ENCODE results near the gene CATSPER4.

The CATSPER4 gene

DNA sequence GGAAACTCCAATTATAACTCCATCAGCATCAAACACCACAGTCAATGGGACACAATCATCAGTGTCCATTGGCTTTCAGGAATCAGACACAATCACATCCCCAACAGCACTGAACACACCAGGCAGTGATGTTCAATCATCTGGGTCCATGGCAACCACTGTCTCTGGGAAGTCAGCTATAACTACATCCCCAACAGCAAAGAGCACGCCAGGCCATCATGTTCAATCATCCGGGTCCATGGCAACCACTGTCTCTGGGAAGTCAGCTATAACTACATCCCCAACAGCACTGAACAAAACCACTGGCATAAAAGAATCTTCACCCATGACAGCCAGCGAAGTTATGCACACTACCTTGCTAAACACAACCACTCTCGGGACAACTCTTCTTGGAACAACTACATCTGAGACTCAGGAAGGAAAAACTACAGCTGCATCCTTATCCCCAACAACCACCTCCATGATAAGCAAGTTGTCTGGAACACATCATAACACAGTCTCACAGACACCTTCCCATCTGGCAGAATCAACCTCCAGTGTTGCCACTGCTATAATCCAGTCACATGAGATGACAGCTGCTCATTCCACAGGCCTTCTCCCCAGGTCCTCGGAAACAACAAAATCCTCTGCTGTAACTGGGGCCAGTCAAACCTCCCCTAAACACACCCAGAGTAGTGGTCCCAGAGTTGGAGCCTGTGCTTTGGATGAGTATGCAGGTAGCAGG lies 19.9 kb downstream of the CATSPER4 start:
- H3K9ac ChIP-seq, result no peak overlapping the region
- no peaks in the 10 kb centered on the region for H3K36me3 ChIP-seq (ENCODE audit: insufficient read depth)
- no peak overlapping the region for H3K4me3 ChIP-seq (IDR thresholded peaks at IDR 0.05; ENCODE audit: insufficient read depth, low read depth, low read length)
- no peaks in the 10 kb centered on the region for H3K4me1 ChIP-seq (ENCODE audit: low read depth, poor library complexity, severe bottlenecking)
- no peak overlapping the region for H3K4me2 ChIP-seq
- TF ChIP-seq, protein P1, sequence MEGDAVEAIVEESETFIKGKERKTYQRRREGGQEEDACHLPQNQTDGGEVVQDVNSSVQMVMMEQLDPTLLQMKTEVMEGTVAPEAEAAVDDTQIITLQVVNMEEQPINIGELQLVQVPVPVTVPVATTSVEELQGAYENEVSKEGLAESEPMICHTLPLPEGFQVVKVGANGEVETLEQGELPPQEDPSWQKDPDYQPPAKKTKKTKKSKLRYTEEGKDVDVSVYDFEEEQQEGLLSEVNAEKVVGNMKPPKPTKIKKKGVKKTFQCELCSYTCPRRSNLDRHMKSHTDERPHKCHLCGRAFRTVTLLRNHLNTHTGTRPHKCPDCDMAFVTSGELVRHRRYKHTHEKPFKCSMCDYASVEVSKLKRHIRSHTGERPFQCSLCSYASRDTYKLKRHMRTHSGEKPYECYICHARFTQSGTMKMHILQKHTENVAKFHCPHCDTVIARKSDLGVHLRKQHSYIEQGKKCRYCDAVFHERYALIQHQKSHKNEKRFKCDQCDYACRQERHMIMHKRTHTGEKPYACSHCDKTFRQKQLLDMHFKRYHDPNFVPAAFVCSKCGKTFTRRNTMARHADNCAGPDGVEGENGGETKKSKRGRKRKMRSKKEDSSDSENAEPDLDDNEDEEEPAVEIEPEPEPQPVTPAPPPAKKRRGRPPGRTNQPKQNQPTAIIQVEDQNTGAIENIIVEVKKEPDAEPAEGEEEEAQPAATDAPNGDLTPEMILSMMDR (conservative IDR thresholded peaks at IDR 0.05; ENCODE audit: low read depth, low read length), result no peak
- no peaks in the 10 kb centered on the region for H4K20me1 ChIP-seq (ENCODE audit: insufficient read depth)
- H2AFZ ChIP-seq (ENCODE audit: low read depth), result no peak overlapping the region
- H3K27me3 ChIP-seq (ENCODE audit: insufficient read depth, low read depth), result no peaks in the 10 kb centered on the region
- H3K27ac ChIP-seq, result no peak overlapping the region
- H3K79me2 ChIP-seq (ENCODE audit: insufficient read depth, low read depth), result no peaks in the 10 kb centered on the region

DNA sequence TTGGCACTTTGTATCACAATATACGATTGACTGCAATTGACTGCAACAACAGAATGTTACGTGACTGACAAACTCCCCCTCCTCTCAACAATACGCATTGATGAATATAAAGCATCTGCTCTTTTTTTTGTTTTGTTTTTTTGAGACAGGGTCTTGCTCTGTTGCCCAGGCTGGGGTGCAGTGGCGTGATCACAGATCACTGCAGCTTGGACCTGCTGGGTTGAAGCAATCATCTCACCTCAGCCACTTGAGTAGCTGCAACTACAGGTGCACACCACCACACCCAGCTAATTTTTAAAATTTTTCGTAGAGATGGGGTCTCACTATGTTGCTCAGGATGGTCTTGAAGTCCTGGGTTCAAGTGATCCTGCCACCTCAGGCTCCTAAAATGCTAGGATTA lies 22.3 kb downstream of the CATSPER4 start:
- Histone ChIP-seq H3K4me2 (no peak overlapping the region), H3K9ac (no peak overlapping the region), H3K79me2 (ENCODE audit: insufficient read depth, low read depth) (no peaks in the 10 kb centered on the region), H4K20me1 (ENCODE audit: insufficient read depth) (no peaks in the 10 kb centered on the region), H2AFZ (ENCODE audit: low read depth) (no peak overlapping the region), H3K36me3 (ENCODE audit: insufficient read depth) (no peaks in the 10 kb centered on the region), H3K4me3 (IDR thresholded peaks at IDR 0.05; ENCODE audit: insufficient read depth, low read depth, low read length) (no peak overlapping the region), H3K4me1 (ENCODE audit: low read depth, poor library complexity, severe bottlenecking) (no peaks in the 10 kb centered on the region), H3K27ac (no peak overlapping the region), H3K27me3 (ENCODE audit: insufficient read depth, low read depth) (no peaks in the 10 kb centered on the region)
- TF ChIP-seq, protein P1 (conservative IDR thresholded peaks at IDR 0.05; ENCODE audit: low read depth, low read length), result no peak

DNA sequence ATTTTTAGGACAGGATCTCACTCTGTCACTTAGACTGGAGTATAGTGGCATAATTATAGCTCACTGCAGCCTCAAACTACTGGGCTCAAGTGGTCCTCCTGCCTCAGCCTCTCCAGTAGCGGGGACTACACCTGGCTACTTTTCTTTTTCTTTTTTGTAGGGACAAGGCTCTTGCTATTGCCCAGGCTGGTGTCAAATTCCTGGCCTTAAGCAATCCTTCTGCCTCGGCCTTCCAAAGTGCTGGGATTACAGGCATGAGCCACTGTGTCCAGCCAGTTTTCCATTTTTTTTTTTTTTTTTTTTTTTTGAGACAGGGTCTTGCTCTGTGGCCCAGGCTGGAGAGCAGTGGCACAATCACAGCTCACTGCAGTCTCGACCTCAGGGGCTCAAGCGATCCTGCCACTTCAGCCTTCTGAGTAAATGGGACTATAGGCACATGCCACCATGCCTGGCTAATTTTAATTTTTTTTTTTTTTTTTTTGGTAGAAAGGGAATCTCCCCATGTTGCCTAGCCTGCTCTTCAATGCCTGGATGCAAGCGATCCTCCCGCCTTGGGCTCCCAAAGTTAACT lies 23.0 kb downstream of the CATSPER4 start:
- H3K79me2 ChIP-seq (ENCODE audit: insufficient read depth, low read depth), result no peaks in the 10 kb centered on the region
- no peak overlapping the region for H3K9ac ChIP-seq
- no peak overlapping the region for H2AFZ ChIP-seq (ENCODE audit: low read depth)
- no peaks in the 10 kb centered on the region for H3K4me1 ChIP-seq (ENCODE audit: low read depth, poor library complexity, severe bottlenecking)
- no peak overlapping the region for H3K4me3 ChIP-seq (IDR thresholded peaks at IDR 0.05; ENCODE audit: insufficient read depth, low read depth, low read length)
- no peaks in the 10 kb centered on the region for H4K20me1 ChIP-seq (ENCODE audit: insufficient read depth)
- H3K27ac ChIP-seq, result no peak overlapping the region
- TF ChIP-seq, protein P1 (conservative IDR thresholded peaks at IDR 0.05; ENCODE audit: low read depth, low read length), result no peak
- H3K36me3 ChIP-seq (ENCODE audit: insufficient read depth), result no peaks in the 10 kb centered on the region
- no peak overlapping the region for H3K4me2 ChIP-seq
- no peaks in the 10 kb centered on the region for H3K27me3 ChIP-seq (ENCODE audit: insufficient read depth, low read depth)

DNA sequence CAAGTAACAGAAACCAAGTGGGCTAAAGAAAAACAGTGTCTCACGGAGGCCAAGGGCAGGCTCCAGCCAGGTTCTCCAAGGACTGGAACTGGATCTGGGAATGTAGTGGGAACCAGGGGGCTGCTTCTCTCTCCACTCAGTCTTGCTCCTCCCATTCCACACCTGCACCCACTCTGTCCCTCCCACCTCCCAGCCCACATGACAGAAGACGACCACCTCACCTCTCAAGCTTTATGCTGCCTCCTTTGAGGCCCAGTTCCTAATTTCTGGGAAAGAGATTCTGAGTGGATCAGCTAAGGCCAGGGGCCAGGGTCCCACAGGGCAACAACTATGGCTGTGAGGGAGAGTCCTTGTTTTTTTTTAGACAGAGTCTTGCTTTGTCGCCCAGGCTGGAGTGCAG lies 24.8 kb downstream of the CATSPER4 start:
- Histone ChIP-seq H3K27ac (no peak overlapping the region), H3K36me3 (ENCODE audit: insufficient read depth) (no peaks in the 10 kb centered on the region), H3K4me3 (IDR thresholded peaks at IDR 0.05; ENCODE audit: insufficient read depth, low read depth, low read length) (no peak overlapping the region), H3K4me1 (ENCODE audit: low read depth, poor library complexity, severe bottlenecking) (no peaks in the 10 kb centered on the region), H2AFZ (ENCODE audit: low read depth) (no peak overlapping the region), H3K4me2 (no peak overlapping the region), H3K27me3 (ENCODE audit: insufficient read depth, low read depth) (no peaks in the 10 kb centered on the region), H4K20me1 (ENCODE audit: insufficient read depth) (no peaks in the 10 kb centered on the region), H3K79me2 (ENCODE audit: insufficient read depth, low read depth) (no peaks in the 10 kb centered on the region), H3K9ac (no peak overlapping the region)
- TF ChIP-seq, protein P1 (conservative IDR thresholded peaks at IDR 0.05; ENCODE audit: low read depth, low read length), result no peak

All from KMS-11 (cell line).